DMS79 treated with DMSO at 0.1 percent for 48 hours (cell line): ENCODE measurements around the gene ADIRF.
"Not testable (repeated sequence)": the region's sequence is repeated elsewhere in the genome, so short reads cannot be mapped to it uniquely, and the experiment has no call there.

ENCODE experiments used
- DNase-seq: peaks from one replicate; lab custom pipeline; 2025; lab: John Stamatoyannopoulos, UW

Gene ADIRF

GRCh38 chr10:86960863-86961434, 7.3 kb upstream of the ADIRF start:
- no peak for DNase-seq

- DNase-seq = no peak
These were observed 6.7 kb upstream of the ADIRF start for GRCh38 chr10:86961481-86962091.

- DNase-seq = no peak
These were observed 5.9 kb upstream of the ADIRF start for GRCh38 chr10:86962136-86962980.

- DNase-seq = no peak
These were observed 5.3 kb upstream of the ADIRF start for GRCh38 chr10:86962981-86963310.

- DNase-seq = no peak
These were observed 4.9 kb upstream of the ADIRF start for GRCh38 chr10:86963341-86963919.

- DNase-seq = no peak
These were observed 4.0 kb upstream of the ADIRF start for GRCh38 chr10:86964061-86964846.

- no peak for DNase-seq
These were observed 3.5 kb upstream of the ADIRF start for GRCh38 chr10:86964847-86965190.

- DNase-seq = no peak
These were observed 2.2 kb upstream of the ADIRF start for GRCh38 chr10:86965986-86966654.

GRCh38 chr10:86967481-86967941, 771 bp upstream of the ADIRF start:
- no peak for DNase-seq

GRCh38 chr10:86968994-86969355, 693 bp downstream of the ADIRF start:
- DNase-seq = no peak

GRCh38 chr10:86969421-86970041, 1.2 kb downstream of the ADIRF start:
- no peak for DNase-seq

GRCh38 chr10:86970162-86970981, 2.1 kb downstream of the ADIRF start:
- DNase-seq = no peak

GRCh38 chr10:86970982-86971231, 2.6 kb downstream of the ADIRF start:
- DNase-seq = peak; percentile 35

- DNase-seq = peak; percentile 35
These were observed 3.1 kb downstream of the ADIRF start for GRCh38 chr10:86971232-86971991.

GRCh38 chr10:86972613-86973380, 4.5 kb downstream of the ADIRF start:
- DNase-seq = no peak

- DNase-seq = no peak
These were observed 6.2 kb downstream of the ADIRF start for GRCh38 chr10:86974484-86974883.

- no peak for DNase-seq
These were observed 8.2 kb downstream of the ADIRF start for GRCh38 chr10:86976362-86977056.

GRCh38 chr10:86978457-86978856, 10.2 kb downstream of the ADIRF start:
- not testable (repeated sequence) for DNase-seq
